Kidney epithelial cell (primary cell): ENCODE results near the gene FHOD3. TPM values are rescaled to one million over a fixed set of nuclear protein-coding genes. Genes with fewer than 3 reads are reported as not detected.

Source experiments
- DNase-seq: peaks from one replicate; pipeline ENCODE4 v3.0.0-alpha.2; 2010; ENCODE audit warnings: low read depth
- H3K27me3 ChIP-seq: 2 replicates; pipeline ENCODE4 v1.6.0; 2011; ENCODE audit warnings: low read length; ENCODE audit not compliant: control insufficient read depth, insufficient read depth
- H3K36me3 ChIP-seq: 2 replicates; pipeline ENCODE4 v1.5.1; 2011; ENCODE audit warnings: low read length; ENCODE audit not compliant: control insufficient read depth, insufficient read depth
- H3K4me3 ChIP-seq: 2 replicates; pipeline ENCODE4 v1.5.1; 2011; ENCODE audit warnings: low read depth, mild to moderate bottlenecking, control low read depth, low read length
- total RNA-seq: library from RNA; depleted of rRNA; stranded (reverse); fragments of >200 nt; gene quantifications from 2 replicates; pipeline ENCODE4 v1.2.3, GENCODE V29; 2015
- TF ChIP-seq, protein P1 (sequence below): IDR thresholded peaks from 2 replicates; pipeline ENCODE4 v1.5.1; 2011; ENCODE audit warnings: mild to moderate bottlenecking, moderate library complexity, low read length, control low read depth, inconsistent platforms; ENCODE audit not compliant: insufficient read depth, poor library complexity, severe bottlenecking

The FHOD3 gene
- total RNA-seq, 1 donor from 2014 or later = 47.2 TPM

DNA sequence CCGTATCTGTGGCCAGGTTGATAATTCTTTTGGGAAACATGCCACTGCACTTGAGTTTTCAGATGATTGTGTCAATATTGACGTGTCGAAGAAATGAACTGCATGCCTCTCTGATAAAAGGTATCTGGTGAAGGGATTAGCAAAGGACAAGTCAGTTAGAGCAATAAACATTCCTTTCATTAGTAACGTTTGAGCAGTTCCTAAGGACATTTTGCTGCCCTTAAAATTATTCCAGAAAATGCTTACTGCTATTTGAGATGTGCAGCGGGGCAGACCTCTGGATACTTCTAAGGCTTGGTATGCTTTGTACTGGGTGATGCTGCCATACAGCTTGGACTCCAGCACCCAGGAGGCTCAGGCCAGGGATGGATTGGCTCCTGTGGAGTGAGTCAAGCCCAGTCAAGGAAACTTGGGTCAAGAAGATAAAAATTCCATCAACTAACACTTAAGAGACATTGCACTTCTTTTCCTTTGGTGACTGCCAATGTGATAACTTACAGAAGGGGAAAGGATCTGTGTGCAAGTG lies 166.7 kb downstream of the FHOD3 start:
- TF ChIP-seq, protein P1, sequence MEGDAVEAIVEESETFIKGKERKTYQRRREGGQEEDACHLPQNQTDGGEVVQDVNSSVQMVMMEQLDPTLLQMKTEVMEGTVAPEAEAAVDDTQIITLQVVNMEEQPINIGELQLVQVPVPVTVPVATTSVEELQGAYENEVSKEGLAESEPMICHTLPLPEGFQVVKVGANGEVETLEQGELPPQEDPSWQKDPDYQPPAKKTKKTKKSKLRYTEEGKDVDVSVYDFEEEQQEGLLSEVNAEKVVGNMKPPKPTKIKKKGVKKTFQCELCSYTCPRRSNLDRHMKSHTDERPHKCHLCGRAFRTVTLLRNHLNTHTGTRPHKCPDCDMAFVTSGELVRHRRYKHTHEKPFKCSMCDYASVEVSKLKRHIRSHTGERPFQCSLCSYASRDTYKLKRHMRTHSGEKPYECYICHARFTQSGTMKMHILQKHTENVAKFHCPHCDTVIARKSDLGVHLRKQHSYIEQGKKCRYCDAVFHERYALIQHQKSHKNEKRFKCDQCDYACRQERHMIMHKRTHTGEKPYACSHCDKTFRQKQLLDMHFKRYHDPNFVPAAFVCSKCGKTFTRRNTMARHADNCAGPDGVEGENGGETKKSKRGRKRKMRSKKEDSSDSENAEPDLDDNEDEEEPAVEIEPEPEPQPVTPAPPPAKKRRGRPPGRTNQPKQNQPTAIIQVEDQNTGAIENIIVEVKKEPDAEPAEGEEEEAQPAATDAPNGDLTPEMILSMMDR = no peak
- Histone ChIP-seq H3K4me3 (no peak overlapping the region), H3K36me3 (no peaks in the 10 kb centered on the region), H3K27me3 (no peaks in the 10 kb centered on the region)
- DNase-seq = no peak

DNA sequence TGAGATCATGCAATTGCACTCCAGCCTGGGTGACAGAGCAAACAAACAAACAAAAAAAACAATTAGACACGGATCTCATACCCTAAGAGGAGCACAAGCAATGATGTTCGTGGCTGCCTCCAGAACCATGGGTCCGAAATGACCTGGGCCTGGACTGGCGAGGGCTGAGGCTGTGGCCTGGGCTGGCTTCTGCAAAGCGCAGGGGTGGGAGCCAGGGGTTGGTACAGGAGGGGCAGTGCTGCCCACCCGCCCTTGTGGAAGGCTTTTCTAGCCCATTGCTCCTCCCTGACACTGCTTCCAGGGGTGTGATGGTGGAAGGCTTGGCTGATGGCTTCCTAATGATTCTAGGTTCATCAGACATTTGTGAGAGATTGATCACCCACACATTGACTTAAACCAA lies 167.8 kb downstream of the FHOD3 start:
- no peak overlapping the region for H3K4me3 ChIP-seq
- no peak for DNase-seq
- H3K27me3 ChIP-seq = no peaks in the 10 kb centered on the region
- H3K36me3 ChIP-seq = no peaks in the 10 kb centered on the region
- TF ChIP-seq, protein P1 = no peak

DNA sequence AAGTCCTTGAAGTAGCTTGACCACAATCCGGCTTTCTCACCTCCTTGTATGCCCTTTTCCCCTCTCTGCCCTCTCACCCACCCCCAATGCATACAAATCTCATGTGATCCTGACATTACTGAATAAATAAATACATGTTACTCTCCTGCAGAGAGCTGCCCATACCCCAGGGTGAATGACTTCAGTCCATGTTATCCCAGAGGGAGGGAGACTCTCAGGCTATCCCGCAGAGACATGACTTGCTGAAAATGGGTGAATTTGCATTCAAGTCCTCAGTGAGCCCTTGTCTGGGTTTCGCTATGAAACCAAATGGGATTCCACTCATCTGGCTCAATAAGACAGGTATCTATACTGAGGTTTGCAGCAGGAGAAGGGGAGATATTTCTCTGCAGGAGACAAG lies 168.5 kb downstream of the FHOD3 start:
- no peaks in the 10 kb centered on the region for H3K36me3 ChIP-seq
- no peak for DNase-seq
- no peak overlapping the region for H3K4me3 ChIP-seq
- TF ChIP-seq, protein P1 = no peak
- no peaks in the 10 kb centered on the region for H3K27me3 ChIP-seq

DNA sequence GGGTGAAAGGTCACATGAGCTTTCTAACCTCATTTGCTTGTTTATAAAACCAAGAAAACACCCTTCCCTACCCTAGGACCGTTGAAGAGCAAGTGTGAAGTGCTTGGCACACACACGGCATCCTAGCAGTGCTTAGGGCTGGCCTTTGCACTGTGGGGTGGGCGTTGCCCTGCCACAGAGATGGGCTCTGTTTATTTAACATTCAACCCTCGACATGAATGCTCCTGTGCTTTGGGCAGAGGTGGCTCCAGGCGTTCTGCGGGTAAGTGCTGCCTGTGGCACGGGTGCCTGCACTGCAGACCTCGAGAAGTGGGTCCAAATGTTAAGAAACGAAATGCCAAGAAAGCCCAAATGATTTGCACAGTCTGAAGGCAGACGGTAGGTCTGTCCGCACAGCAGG lies 170.1 kb downstream of the FHOD3 start:
- H3K27me3 ChIP-seq = no peaks in the 10 kb centered on the region
- H3K36me3 ChIP-seq = no peaks in the 10 kb centered on the region
- no peak overlapping the region for H3K4me3 ChIP-seq
- no peak for DNase-seq
- TF ChIP-seq, protein P1 = no peak

DNA sequence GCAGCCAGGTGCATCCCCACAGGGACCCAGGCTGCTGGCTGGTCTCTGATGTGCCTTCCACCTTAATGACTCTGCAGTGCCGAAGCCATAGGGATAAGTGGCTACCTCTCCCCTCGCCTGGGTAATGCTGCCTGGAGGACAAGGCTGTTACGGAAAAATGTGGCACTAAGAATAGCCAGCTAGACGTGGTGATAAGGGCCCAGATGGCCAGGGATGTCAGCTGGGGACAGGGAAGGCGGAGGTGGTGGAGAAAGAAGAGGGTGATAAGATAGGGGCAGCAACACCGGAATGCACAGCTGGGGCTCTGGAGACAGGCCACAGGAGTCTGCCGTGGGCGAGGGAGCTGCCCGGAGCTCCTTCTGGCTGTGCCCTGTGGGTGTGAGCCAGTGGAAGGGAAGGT lies 170.6 kb downstream of the FHOD3 start:
- no peak for DNase-seq
- Histone ChIP-seq H3K4me3 (no peak overlapping the region), H3K27me3 (no peaks in the 10 kb centered on the region), H3K36me3 (no peaks in the 10 kb centered on the region)
- TF ChIP-seq, protein P1 = no peak

DNA sequence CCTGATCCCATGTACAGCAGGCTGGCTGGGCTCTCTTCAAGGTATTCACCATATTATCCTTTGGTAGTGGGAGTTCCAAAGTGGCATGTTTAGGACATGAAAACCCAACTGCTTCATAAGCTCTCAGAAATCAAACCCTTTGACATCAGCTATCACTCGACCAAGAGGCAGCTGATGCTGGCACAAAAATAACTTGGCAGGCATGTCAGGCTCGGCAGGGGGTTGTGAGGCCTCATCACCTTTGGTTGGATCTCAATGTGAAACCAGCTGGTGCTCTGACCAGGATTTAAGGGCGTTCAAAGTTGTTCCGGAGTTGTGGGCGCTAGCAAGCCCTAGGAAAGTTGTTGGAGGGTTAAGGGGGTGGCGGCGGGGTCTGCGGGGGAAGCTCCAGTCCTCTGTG lies 171.9 kb downstream of the FHOD3 start:
- Histone ChIP-seq H3K27me3 (no peaks in the 10 kb centered on the region), H3K36me3 (no peaks in the 10 kb centered on the region), H3K4me3 (no peak overlapping the region)
- TF ChIP-seq, protein P1 = no peak
- no peak for DNase-seq
